Endothelial cell of umbilical vein (primary cell): ENCODE measurements around the gene HS3ST1. TPM values are rescaled to one million over a fixed set of nuclear protein-coding genes. Genes with fewer than 3 reads are reported as not detected.

Source experiments
- BruUV-seq: library from RNA; stranded (reverse); fragments of 400-500 nt; replicated peaks from 2 replicates; lab custom pipeline; 2021; lab: Mats Ljungman, UMichigan
- CTCF ChIA-PET: fragments of 300-600, 350-600 bp; sonication (Branson Sonifier 250); formaldehyde crosslinking; loops from one replicate; lab custom pipeline; 2021; ENCODE audit warnings: antibody characterized with exemption, inconsistent platforms; lab: Charles Lee
- POLR2A ChIA-PET: fragments of 300-600, 350-600 bp; sonication (Branson Sonifier 250); formaldehyde crosslinking; loops from one replicate; lab custom pipeline; 2021; ENCODE audit warnings: antibody characterized with exemption, inconsistent platforms; lab: Charles Lee
- DNase-seq: peaks from one replicate; pipeline ENCODE4 v3.0.0-alpha.2; 2011; ENCODE audit warnings: low read depth, low spot score
- FAIRE-seq: peaks from 2 replicates; lab custom pipeline; 2011; peaks lifted over from hg19 to GRCh38; lab: Jason Lieb, UNC
- H2AFZ ChIP-seq: 2 replicates; pipeline ENCODE4 v1.6.0; 2012; ENCODE audit warnings: low read depth, low read length, control low read depth, inconsistent platforms
- H3K27ac ChIP-seq: 2 replicates; pipeline ENCODE4 v1.5.1; 2011; ENCODE audit warnings: low read depth, mild to moderate bottlenecking, control low read depth, low read length, moderate library complexity; ENCODE audit not compliant: insufficient read depth
- H3K27me3 ChIP-seq, 2 experiments: 2 replicates each; pipeline versions ENCODE4 v1.6.0 to v1.6.1; 2011; ENCODE audit warnings: low read length in 2 of 2, mixed read lengths in 1 of 2; ENCODE audit not compliant: control insufficient read depth in 2 of 2, insufficient read depth in 2 of 2
- H3K36me3 ChIP-seq, 2 experiments: 2 replicates in 1 of 2; 3 replicates in 1 of 2; pipeline ENCODE4 v1.5.1; 2011; ENCODE audit warnings: low read length in 2 of 2, mild to moderate bottlenecking in 1 of 2, moderate library complexity in 1 of 2; ENCODE audit not compliant: control insufficient read depth in 2 of 2, insufficient read depth in 2 of 2; ENCODE audit errors: extremely low read depth in 1 of 2
- H3K4me1 ChIP-seq: 3 replicates; pipeline ENCODE4 v1.5.1; 2011; ENCODE audit warnings: mild to moderate bottlenecking, low read length; ENCODE audit not compliant: control insufficient read depth, insufficient read depth; ENCODE audit errors: extremely low read depth
- H3K4me2 ChIP-seq: 2 replicates; pipeline ENCODE4 v1.6.1; 2011; ENCODE audit warnings: low read length, control low read depth, mixed read lengths; ENCODE audit not compliant: insufficient read depth
- H3K4me3 ChIP-seq, 3 experiments: fragments of 200-600 bp in 1 of 3; sonication (generic), shearing (Covaris generic) in 1 of 3; replicated peaks in 1 of 3; 2 replicates each; pipeline ENCODE4 v1.5.1; 2011 to 2016; ENCODE audit warnings: control low read depth in 3 of 3, low read length in 3 of 3, mild to moderate bottlenecking in 2 of 3, inconsistent platforms in 1 of 3, low read depth in 1 of 3, moderate library complexity in 1 of 3; ENCODE audit not compliant: insufficient read depth in 1 of 3
- H3K79me2 ChIP-seq: 2 replicates; pipeline ENCODE4 v1.6.0; 2012; ENCODE audit warnings: low read length, inconsistent platforms; ENCODE audit not compliant: control insufficient read depth, insufficient read depth
- H3K9ac ChIP-seq: replicated peaks from 2 replicates; pipeline ENCODE3; 2011; ENCODE audit warnings: low read length, control low read depth; ENCODE audit not compliant: insufficient read depth; ENCODE audit errors: extremely low read depth
- H3K9me1 ChIP-seq: replicated peaks from 3 replicates; pipeline ENCODE4 v1.6.0; 2011; ENCODE audit warnings: mild to moderate bottlenecking, low read length; ENCODE audit not compliant: control insufficient read depth, insufficient read depth; ENCODE audit errors: extremely low read depth
- H3K9me3 ChIP-seq: replicated peaks from 2 replicates; pipeline ENCODE4 v1.5.1; 2012; ENCODE audit warnings: low read length, inconsistent platforms; ENCODE audit not compliant: control insufficient read depth, insufficient read depth
- H4K20me1 ChIP-seq: replicated peaks from 2 replicates; pipeline ENCODE3; 2011; ENCODE audit warnings: mild to moderate bottlenecking, low read length; ENCODE audit not compliant: control insufficient read depth, insufficient read depth; ENCODE audit errors: extremely low read depth
- EZH2 ChIP-seq: IDR thresholded peaks from 2 replicates; pipeline ENCODE4 v1.6.1; 2012; ENCODE audit warnings: borderline replicate concordance, low read depth, mild to moderate bottlenecking, moderate library complexity, low read length, inconsistent platforms; ENCODE audit not compliant: severe bottlenecking
- FOS ChIP-seq: IDR thresholded peaks from 2 replicates; pipeline ENCODE4 v1.6.1; 2011; ENCODE audit warnings: mild to moderate bottlenecking, low read length, moderate library complexity, borderline replicate concordance; ENCODE audit not compliant: insufficient read depth
- GATA2 ChIP-seq: IDR thresholded peaks from 2 replicates; pipeline ENCODE4 v1.7.0; 2011; ENCODE audit warnings: low read depth, mild to moderate bottlenecking, moderate library complexity, mixed read lengths, low read length; ENCODE audit not compliant: insufficient read length, insufficient read depth
- JUN ChIP-seq: IDR thresholded peaks from 2 replicates; pipeline ENCODE4 v1.6.1; 2011; ENCODE audit warnings: borderline replicate concordance, low read depth; ENCODE audit not compliant: insufficient read length, insufficient read depth
- MAX ChIP-seq: IDR thresholded peaks from 2 replicates; pipeline ENCODE4 v1.6.1; 2011; ENCODE audit not compliant: insufficient read depth, insufficient read length
- MYC ChIP-seq: IDR thresholded peaks from one replicate; pipeline ENCODE4 v1.6.1; 2011; ENCODE audit warnings: mild to moderate bottlenecking, low read depth, low read length
- POLR2A ChIP-seq: IDR thresholded peaks from 2 replicates; pipeline ENCODE4 v1.6.1; 2012; ENCODE audit warnings: low read depth, mild to moderate bottlenecking, control low read depth, low read length
- POLR2AphosphoS5 ChIP-seq: IDR thresholded peaks from 2 replicates; pipeline ENCODE4 v1.6.1; 2012; ENCODE audit warnings: low read depth, mild to moderate bottlenecking, control low read depth, low read length, moderate library complexity; ENCODE audit not compliant: insufficient read depth
- dilution Hi-C: fragments of 300-500 bp; cut with MboI; formaldehyde crosslinking; loops from one replicate; pipeline ENCODE4 v1.15.0; 2019; ENCODE audit warnings: low sequenced_read_pairs; ENCODE audit not compliant: extremely low pct_ligation_motif_present
- intact Hi-C: fragments of 100-400 bp; cut with micrococcal nuclease; formaldehyde crosslinking; loops from one replicate; pipeline ENCODE4 v1.10.0; 2022
- polyA plus RNA-seq, 4 experiments: library from polyadenylated mRNA; depleted of rRNA in 3 of 4; stranded (reverse) in 3 of 4; unstranded in 1 of 4; fragments of >200 nt; gene quantifications; 2 replicates each; pipeline versions ENCODE4 v1.2.1 to v1.2.3, GENCODE V29; 2011 to 2012; ENCODE audit warnings: missing spikeins in 1 of 4
- total RNA-seq: library from RNA; stranded (reverse); gene quantifications from 2 replicates; pipeline ENCODE4 v1.2.3, GENCODE V29; 2021
- TF ChIP-seq, protein P1 (sequence below), 2 donors: IDR thresholded peaks; 1 replicate in 1 of 2; 2 replicates in 1 of 2; pipeline ENCODE4 v1.5.1; 2011; ENCODE audit warnings: low read length in 2 of 2, mild to moderate bottlenecking in 2 of 2, moderate library complexity in 2 of 2, control low read depth in 1 of 2, inconsistent platforms in 1 of 2, low read depth in 1 of 2; ENCODE audit not compliant: insufficient read depth in 1 of 2; ENCODE audit errors: extremely low read depth in 1 of 2

HS3ST1 gene
- total and polyA plus RNA-seq, 2 donors (not counting 3 experiments of a cell fraction or from before 2014, with no cell fraction given), result 0.14 to 1.3 TPM

GRCh38 chr4:11446155-11446811 is 17.6 kb upstream of the HS3ST1 start:
- H2AFZ ChIP-seq, result peak overlapping the region; percentile 47
- peak; percentile 74 for FAIRE-seq

More at GRCh38 chr4:11446155-11446811, 17.6 kb upstream of the HS3ST1 start:
- H3K9ac ChIP-seq, result no peak overlapping the region
- DNase-seq, result peak; percentile 65
- POLR2A ChIA-PET, result no interaction called here
- CTCF ChIA-PET, result interaction anchor here (0.8 to 4.5 kb wide), 9 partner anchors 11 to 1187 kb away, joined by 3 to 18 read pairs (median 3); partner anchors contain the start of gene HS3ST1
- H3K4me1 ChIP-seq, result no peaks in the 10 kb centered on the region
- H3K27me3 ChIP-seq, result no peaks in the 10 kb centered on the region
- dilution Hi-C loops, result no loop called here
- H3K79me2 ChIP-seq, result no peaks in the 10 kb centered on the region
- H3K36me3 ChIP-seq, result no peaks in the 10 kb centered on the region
- no peaks in the 10 kb centered on the region for H3K9me1 ChIP-seq
- H3K4me2 ChIP-seq, result no peak overlapping the region
- H3K4me3 ChIP-seq, result no peak overlapping the region
- no peaks in the 10 kb centered on the region for H4K20me1 ChIP-seq
- H3K27ac ChIP-seq, result no peak overlapping the region
- BruUV-seq, result no TSS peak
- intact Hi-C loops, result no loop called here
- H3K9me3 ChIP-seq, result no peaks in the 10 kb centered on the region
- no peak for TF ChIP-seq MYC
- TF ChIP-seq, protein P1, sequence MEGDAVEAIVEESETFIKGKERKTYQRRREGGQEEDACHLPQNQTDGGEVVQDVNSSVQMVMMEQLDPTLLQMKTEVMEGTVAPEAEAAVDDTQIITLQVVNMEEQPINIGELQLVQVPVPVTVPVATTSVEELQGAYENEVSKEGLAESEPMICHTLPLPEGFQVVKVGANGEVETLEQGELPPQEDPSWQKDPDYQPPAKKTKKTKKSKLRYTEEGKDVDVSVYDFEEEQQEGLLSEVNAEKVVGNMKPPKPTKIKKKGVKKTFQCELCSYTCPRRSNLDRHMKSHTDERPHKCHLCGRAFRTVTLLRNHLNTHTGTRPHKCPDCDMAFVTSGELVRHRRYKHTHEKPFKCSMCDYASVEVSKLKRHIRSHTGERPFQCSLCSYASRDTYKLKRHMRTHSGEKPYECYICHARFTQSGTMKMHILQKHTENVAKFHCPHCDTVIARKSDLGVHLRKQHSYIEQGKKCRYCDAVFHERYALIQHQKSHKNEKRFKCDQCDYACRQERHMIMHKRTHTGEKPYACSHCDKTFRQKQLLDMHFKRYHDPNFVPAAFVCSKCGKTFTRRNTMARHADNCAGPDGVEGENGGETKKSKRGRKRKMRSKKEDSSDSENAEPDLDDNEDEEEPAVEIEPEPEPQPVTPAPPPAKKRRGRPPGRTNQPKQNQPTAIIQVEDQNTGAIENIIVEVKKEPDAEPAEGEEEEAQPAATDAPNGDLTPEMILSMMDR (IDR thresholded peaks at IDR 0.05; ENCODE audit: extremely low read depth in 1 of 2, insufficient read depth in 1 of 2, low read depth in 1 of 2, low read length in 2 of 2), result no peak
- no peak for TF ChIP-seq GATA2
- TF ChIP-seq MAX, result no peak
- TF ChIP-seq EZH2, result no peak
- peak; percentile 74 for TF ChIP-seq FOS
- no peak for TF ChIP-seq POLR2AphosphoS5
- no peak for TF ChIP-seq POLR2A
- TF ChIP-seq JUN, result peak; percentile 11
